K562 treated with DMSO at 1 percent for 24 hours (cell line): ENCODE measurements around the gene SEMA4D. TPM values are rescaled to one million over a fixed set of nuclear protein-coding genes. Genes with fewer than 3 reads are reported as not detected.

Experiments
- total RNA-seq: library from RNA; unstranded; fragments of 300-600 nt; gene quantifications from 2 replicates; pipeline ENCODE4 v1.2.3, GENCODE V29; 2022; ENCODE audit warnings: low read depth; ENCODE audit not compliant: insufficient read depth

Gene SEMA4D
- total RNA-seq: 1.0 and 2.7 TPM in 2 replicates

DNA sequence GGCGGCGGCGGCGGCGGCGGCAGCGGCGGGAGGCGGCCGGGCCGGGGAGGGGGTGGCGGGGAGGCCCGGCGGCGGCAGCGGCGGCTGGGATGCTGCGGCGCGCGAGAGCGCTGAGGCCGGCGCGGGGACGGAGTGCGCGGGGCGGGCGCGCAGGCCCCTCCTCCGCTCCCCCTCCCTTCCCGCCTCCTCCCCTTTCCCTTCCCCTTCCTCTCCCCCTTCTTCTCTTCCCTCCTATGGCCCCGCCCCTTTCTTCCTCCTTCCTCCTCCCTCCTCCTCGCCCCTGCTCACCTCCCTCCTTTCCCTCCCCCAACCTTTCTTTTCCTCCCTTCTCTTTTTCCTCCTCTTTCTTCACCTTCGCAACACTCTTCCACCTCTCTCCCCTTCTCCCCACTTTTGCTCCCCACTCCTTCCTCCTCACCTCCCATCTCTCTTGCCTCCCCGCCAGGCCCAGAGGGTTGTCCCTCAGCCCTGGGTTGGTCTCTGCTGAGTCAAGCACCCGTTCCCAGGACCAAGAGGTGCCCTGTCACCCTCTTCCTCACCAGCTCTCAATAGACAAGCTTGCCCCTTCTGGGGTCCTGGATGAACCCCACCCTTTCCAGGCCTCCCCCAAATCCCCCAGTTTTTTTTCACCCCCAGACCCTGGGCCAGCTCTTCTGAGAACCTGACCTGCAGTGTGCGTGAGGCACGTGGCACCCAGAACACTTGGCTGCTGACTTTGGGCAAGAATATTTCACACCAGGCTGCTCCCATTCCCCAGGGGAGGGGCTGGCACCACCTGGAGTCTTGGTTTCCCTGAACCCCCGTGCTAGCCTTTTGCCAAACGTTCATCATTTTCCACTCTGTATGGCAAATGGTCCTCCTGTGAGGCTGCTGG lies at the start of gene SEMA4D:
SEMA4D (minus strand) TSS at position 136 of the 874 bp plus-strand sequence. CDS start 92,657 bp downstream, outside the sequence.

DNA sequence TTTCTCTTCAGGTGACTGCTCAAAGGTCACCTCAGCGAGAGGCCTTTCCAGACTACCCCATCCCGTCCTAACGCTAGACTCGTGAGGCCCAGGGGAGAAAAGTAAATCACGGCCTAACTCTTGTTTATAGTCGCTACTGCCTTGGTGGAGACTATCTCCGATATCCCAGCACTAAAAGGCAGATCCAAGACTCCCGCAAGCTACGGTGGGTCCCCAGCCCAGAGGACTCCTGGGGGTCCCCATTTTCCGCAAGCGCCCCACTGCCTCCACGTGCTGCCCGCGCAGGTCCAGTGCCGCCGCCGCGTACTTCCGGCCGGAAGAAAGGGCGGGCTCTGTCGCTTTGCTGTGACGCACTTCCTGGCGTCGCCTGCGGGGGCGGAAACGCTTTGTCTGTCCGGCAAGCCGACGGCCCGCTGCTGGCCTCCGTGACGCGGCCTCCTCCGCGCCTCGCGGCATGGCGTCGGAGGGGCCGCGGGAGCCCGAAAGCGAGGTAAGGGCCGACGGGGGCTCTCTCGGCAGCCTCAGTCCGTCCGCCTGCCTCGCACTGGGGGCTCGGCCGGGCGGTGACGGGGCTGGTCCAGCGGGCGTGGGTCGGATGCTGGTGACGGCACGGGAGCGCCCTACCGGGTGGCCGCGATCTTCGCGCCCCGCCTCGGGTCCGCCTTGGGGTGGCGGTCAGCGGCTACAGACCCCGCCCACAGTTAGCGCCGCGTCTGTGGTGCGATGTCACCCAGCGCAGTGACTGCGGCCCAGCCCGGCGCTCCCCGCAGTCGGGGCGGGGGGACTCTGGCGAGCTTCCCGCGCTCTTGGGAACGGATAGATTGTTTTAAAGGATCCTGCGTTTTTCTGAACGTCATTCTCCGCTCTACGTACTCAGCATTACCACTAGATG lies 179.5 kb downstream of the SEMA4D start, which contains the start of gene SECISBP2:
SECISBP2 (plus strand) TSS at position 378 of the 892 bp plus-strand sequence; CDS start at position 455, 77 bp downstream.

Other genes starting within 250 kb of the SEMA4D start
- gene CKS2, start 186.9 kb downstream of the SEMA4D start, total RNA-seq: 152 and 207 TPM in 2 replicates
- gene SECISBP2, start 179.6 kb downstream of the SEMA4D start, total RNA-seq: 12.5 and 16.3 TPM in 2 replicates
- 1.9 and 2.5 TPM in 2 replicates for gene GADD45G, start 106.9 kb upstream of the SEMA4D start, total RNA-seq